Measurements from ENCODE around the gene BRAT1.
"Not testable (repeated sequence)": the region's sequence is repeated elsewhere in the genome, so short reads cannot be mapped to it uniquely, and the experiment has no call there.

Gene BRAT1

DNA sequence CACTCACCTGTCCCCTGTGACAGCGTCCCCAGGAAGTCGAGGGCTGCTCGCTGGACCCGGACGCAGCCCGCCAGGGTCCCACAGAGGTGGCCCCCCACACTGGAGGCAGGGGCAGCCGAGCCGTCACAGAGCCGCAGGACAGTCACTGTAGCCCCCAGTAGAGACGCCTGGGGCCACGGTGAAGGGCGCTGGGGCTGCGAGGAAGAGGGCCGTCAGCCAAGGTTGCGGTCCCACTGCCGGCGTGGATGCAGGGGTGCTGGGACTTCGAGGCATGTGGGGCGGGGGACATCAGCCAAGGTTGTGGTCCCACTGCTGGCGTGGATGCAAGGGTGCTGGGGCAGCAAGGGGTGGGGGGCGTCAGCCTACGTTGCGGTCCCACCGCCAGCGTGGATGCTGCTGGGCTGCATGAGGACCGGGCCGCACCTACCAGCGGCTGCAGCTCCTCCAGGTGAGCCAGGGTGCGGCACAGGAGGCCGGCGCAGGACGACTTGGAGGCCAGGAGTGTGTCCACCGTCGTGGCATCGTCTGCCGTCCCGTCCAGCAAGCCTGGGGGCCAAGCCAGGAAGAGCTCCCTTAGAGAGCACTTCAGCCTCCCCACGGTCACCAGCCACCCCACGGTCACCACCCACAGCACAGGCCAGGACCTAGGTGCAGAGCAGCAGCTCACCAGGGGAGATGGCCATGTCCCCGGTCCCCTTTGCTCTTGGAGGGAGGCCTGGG lies 13.9 kb downstream of the BRAT1 start:
- no peak for ATAC-seq (ENCODE audit: low read depth)
- peaks cover 5% of the 10 kb centered on the region for H3K4me1 Mint-ChIP-seq
- no peak overlapping the region for H3K4me3 Mint-ChIP-seq
- no peaks in the 10 kb centered on the region for H3K27me3 Mint-ChIP-seq
- peaks cover 5% of the 10 kb centered on the region for H3K36me3 Mint-ChIP-seq
- H3K9me3 Mint-ChIP-seq: no peaks in the 10 kb centered on the region
- peak in 1 of 2 donors; percentile 9 for DNase-seq (ENCODE audit: low spot score in 2 of 2)
- no peak overlapping the region for H3K27ac Mint-ChIP-seq

- peak in 1 of 2 donors; percentile 11 for DNase-seq (ENCODE audit: low spot score in 2 of 2)
- no peaks in the 10 kb centered on the region for H3K27me3 Mint-ChIP-seq
- no peak for ATAC-seq (ENCODE audit: low read depth)
- peaks cover 5% of the 10 kb centered on the region for H3K36me3 Mint-ChIP-seq
- no peak overlapping the region for H3K4me3 Mint-ChIP-seq
- H3K4me1 Mint-ChIP-seq: peaks cover 5% of the 10 kb centered on the region
- H3K9me3 Mint-ChIP-seq: no peaks in the 10 kb centered on the region
- no peak overlapping the region for H3K27ac Mint-ChIP-seq
Observed at GRCh38 chr7:2540641-2541051, 14.7 kb downstream of the BRAT1 start.

- peaks cover 5% of the 10 kb centered on the region for H3K36me3 Mint-ChIP-seq
- H3K27ac Mint-ChIP-seq: no peak overlapping the region
- ATAC-seq (ENCODE audit: low read depth) (no peak), DNase-seq (ENCODE audit: low spot score in 2 of 2) (no peak)
- peaks cover 5% of the 10 kb centered on the region for H3K4me1 Mint-ChIP-seq
- H3K4me3 Mint-ChIP-seq: no peak overlapping the region
- H3K27me3 Mint-ChIP-seq: no peaks in the 10 kb centered on the region
- H3K9me3 Mint-ChIP-seq: no peaks in the 10 kb centered on the region
Observed at GRCh38 chr7:2540133-2540532, 15.2 kb downstream of the BRAT1 start.

GRCh38 chr7:2539031-2539911 lies 16.1 kb downstream of the BRAT1 start:
- Mint-ChIP-seq H3K4me3 (no peak overlapping the region), H3K27me3 (no peaks in the 10 kb centered on the region), H3K4me1 (peaks cover 3% of the 10 kb centered on the region), H3K9me3 (no peaks in the 10 kb centered on the region), H3K36me3 (peaks cover 5% of the 10 kb centered on the region), H3K27ac (no peak overlapping the region)
- DNase-seq (ENCODE audit: low spot score in 2 of 2): no peak
- ATAC-seq (ENCODE audit: low read depth): no peak

DNA sequence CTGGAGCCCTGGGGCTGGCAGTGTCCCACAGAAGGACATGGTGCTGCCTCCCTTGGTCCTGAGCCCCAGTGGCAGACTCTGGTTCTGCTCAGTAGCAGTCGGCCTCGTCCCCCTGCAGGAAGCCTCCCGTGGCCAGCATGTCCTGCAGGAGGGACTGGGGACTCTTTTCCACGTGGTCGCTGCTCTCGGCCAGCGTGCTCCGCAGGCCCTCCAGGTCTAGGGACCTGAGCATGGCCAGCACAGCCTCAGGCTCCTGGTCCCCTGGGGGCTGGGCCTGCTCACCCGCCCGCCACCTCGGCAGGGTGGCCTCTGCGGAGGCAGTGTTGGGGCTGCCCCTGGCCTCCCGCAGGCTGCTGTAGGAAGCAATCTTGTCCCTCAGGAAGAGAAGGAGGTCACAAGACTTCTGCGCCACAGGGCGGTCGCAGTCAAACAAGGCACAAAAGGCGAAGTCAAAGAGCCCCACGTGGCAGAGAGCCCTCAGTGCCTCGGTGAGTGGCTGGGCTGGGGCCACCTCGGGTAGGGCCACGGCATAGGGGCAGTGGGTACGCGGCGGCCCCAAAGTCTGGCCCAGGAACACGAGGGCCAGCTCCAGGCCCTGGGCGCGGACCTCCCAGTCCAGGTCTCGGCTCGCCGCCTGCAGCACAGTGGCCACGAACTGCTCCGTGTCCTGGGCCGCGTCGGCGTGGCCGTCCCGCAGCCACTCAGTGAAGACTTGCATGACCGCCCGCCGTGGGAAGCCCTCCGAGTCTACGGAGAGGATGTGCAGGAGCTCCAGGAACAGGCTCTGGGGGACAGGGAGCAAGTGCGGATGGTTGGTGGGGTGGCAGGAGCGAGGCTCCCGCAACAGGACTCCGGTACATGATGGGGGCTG lies 17.1 kb downstream of the BRAT1 start:
- Mint-ChIP-seq H3K36me3 (no peaks in the 10 kb centered on the region), H3K9me3 (no peaks in the 10 kb centered on the region), H3K27ac (no peak overlapping the region), H3K27me3 (no peaks in the 10 kb centered on the region), H3K4me3 (no peak overlapping the region), H3K4me1 (no peaks in the 10 kb centered on the region)
- peak; percentile 5 for ATAC-seq (ENCODE audit: low read depth)
- no peak for DNase-seq (ENCODE audit: low spot score in 2 of 2)

DNA sequence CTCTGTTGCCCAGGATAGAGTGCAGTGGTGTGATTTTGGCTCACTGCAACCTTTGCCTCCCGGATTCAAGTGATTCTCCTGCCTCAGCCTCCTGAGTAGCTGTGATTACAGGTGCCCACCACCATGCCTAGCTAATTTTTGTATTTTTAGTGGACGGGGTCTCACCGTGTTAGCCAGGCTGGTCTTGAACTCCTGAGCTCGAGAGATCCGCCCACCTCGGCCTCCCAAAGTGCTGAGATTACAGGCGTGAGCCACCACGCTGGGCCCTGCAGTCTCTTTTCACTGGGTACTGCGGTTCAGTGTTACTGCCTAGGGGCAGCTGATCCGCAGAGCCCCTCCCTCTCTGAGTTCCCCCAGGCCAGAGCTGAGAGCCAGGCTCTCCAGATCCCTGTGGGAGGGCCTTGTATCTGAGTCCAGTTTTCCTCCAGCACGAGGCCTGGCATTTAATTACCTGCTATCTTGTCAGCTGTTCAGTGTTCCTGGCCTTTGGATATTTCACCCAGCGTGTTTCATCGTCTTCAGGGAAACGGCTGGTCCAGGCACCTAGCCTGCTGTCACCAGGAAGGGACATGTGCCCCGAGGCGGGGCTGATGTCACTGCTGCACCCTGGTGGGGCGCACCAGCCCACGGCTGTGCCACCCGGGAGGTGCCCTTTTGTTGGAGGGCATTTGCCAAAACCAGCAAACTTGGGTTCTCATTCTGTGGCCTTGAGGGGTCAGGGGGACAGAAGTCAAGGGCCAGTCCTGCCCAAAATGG lies 19.3 kb downstream of the BRAT1 start:
- H3K36me3 Mint-ChIP-seq; DNase-seq (ENCODE audit: low spot score in 2 of 2); H3K9me3 Mint-ChIP-seq; H3K27ac Mint-ChIP-seq; H3K4me3 Mint-ChIP-seq; H3K27me3 Mint-ChIP-seq; ATAC-seq (ENCODE audit: low read depth); H3K4me1 Mint-ChIP-seq: not testable (repeated sequence)

- ATAC-seq (ENCODE audit: low read depth); H3K27me3 Mint-ChIP-seq; H3K27ac Mint-ChIP-seq; H3K4me3 Mint-ChIP-seq; H3K36me3 Mint-ChIP-seq; DNase-seq (ENCODE audit: low spot score in 2 of 2); H3K9me3 Mint-ChIP-seq: not testable (repeated sequence)
- H3K4me1 Mint-ChIP-seq: peaks cover 15% of the 10 kb centered on the region
Observed at GRCh38 chr7:2534214-2534613, 21.1 kb downstream of the BRAT1 start.

GRCh38 chr7:2533566-2533965 lies 21.8 kb downstream of the BRAT1 start:
- peaks cover 19% of the 10 kb centered on the region for H3K4me1 Mint-ChIP-seq
- not testable (repeated sequence) for H3K4me3 Mint-ChIP-seq; H3K9me3 Mint-ChIP-seq; ATAC-seq (ENCODE audit: low read depth); H3K36me3 Mint-ChIP-seq; H3K27ac Mint-ChIP-seq; DNase-seq (ENCODE audit: low spot score in 2 of 2); H3K27me3 Mint-ChIP-seq

DNA sequence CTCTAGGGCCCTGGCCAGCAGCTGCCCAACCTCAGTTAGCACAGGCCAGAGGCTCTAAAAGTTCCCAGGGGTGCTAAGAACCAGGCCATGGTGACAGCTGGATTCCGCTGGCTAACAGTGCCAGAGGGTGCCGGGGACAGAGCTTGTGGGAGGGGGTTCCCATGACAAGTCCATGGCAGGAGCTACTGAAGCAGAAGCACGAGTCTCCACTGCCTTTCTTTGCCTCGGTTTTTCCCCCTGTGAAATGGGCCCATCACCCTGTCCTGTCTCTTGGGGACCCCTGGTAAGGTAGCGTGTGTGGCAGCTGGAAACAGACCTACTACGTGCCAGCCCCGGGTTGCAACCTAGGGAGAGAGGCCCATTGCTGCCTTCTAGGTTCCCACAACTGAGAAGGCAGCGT lies 22.5 kb downstream of the BRAT1 start:
- H3K9me3 Mint-ChIP-seq; H3K4me3 Mint-ChIP-seq; DNase-seq (ENCODE audit: low spot score in 2 of 2); H3K27me3 Mint-ChIP-seq; H3K36me3 Mint-ChIP-seq; H3K27ac Mint-ChIP-seq; ATAC-seq (ENCODE audit: low read depth): not testable (repeated sequence)
- H3K4me1 Mint-ChIP-seq: peaks cover 27% of the 10 kb centered on the region

GRCh38 chr7:2532199-2532772 lies 23.0 kb downstream of the BRAT1 start:
- not testable (repeated sequence) for H3K27me3 Mint-ChIP-seq; DNase-seq (ENCODE audit: low spot score in 2 of 2); H3K27ac Mint-ChIP-seq; H3K36me3 Mint-ChIP-seq; ATAC-seq (ENCODE audit: low read depth); H3K9me3 Mint-ChIP-seq
- Mint-ChIP-seq H3K4me1 (peaks cover 31% of the 10 kb centered on the region), H3K4me3 (peak overlapping the region; percentile 37)

DNA sequence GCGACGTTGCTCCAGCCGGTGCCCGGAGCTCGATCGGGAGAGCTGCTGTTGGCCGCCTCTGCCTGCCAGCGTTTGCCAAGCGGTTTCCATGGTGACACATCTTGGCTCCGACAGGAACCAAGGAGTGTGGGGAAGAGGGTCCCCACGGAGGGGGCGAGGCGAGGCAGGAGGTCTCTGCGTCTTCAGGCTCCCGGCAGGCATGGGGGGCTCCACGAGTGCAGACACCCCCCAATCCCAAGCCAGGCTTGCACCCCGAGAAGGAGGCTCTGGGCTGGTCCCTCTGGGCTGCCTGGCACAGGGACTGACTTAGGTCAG lies 23.6 kb downstream of the BRAT1 start:
- ATAC-seq (ENCODE audit: low read depth); H3K4me3 Mint-ChIP-seq; H3K27ac Mint-ChIP-seq; H3K36me3 Mint-ChIP-seq; H3K9me3 Mint-ChIP-seq; H3K27me3 Mint-ChIP-seq; DNase-seq (ENCODE audit: low spot score in 2 of 2): not testable (repeated sequence)
- H3K4me1 Mint-ChIP-seq: peaks cover 35% of the 10 kb centered on the region

- H3K4me1 Mint-ChIP-seq: peaks cover 39% of the 10 kb centered on the region
- not testable (repeated sequence) for ATAC-seq (ENCODE audit: low read depth)
Observed at GRCh38 chr7:2530994-2531795, 24.1 kb downstream of the BRAT1 start.

More at GRCh38 chr7:2530994-2531795, 24.1 kb downstream of the BRAT1 start:
- H3K4me3 Mint-ChIP-seq: peak overlapping the region; percentile 66
- not testable (repeated sequence) for H3K9me3 Mint-ChIP-seq; H3K27me3 Mint-ChIP-seq; DNase-seq (ENCODE audit: low spot score in 2 of 2); H3K36me3 Mint-ChIP-seq
- H3K27ac Mint-ChIP-seq: peak overlapping the region; percentile 96

Data from memory B cell (primary cell).